ENCODE results near the gene PXDN.

- TF ChIP-seq TAF1 (IDR thresholded peaks at IDR 0.05; ENCODE audit: borderline replicate concordance, low read depth, low read length) (no peak), EGR1 (IDR thresholded peaks at IDR 0.05; ENCODE audit: borderline replicate concordance in 1 of 2, low read depth in 2 of 2, low read length in 2 of 2) (no peak), PBX3 (IDR thresholded peaks at IDR 0.05; ENCODE audit: insufficient replicate concordance, low read depth, low read length) (no peak), RAD21 (IDR thresholded peaks at IDR 0.05; ENCODE audit: insufficient read depth, low read depth, low read length) (no peak), MTA3 (IDR thresholded peaks at IDR 0.05; ENCODE audit: borderline replicate concordance, low read length) (no peak)
- TF ChIP-seq, protein P1, sequence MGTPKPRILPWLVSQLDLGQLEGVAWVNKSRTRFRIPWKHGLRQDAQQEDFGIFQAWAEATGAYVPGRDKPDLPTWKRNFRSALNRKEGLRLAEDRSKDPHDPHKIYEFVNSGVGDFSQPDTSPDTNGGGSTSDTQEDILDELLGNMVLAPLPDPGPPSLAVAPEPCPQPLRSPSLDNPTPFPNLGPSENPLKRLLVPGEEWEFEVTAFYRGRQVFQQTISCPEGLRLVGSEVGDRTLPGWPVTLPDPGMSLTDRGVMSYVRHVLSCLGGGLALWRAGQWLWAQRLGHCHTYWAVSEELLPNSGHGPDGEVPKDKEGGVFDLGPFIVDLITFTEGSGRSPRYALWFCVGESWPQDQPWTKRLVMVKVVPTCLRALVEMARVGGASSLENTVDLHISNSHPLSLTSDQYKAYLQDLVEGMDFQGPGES (IDR thresholded peaks at IDR 0.05): no peak
Observed at GRCh38 chr2:1620081-1620480, 124.2 kb downstream of the PXDN start.

All from GM12878 (cell line).